ENCODE measurements around the gene PLEKHG2. TPM values are rescaled to one million over a fixed set of nuclear protein-coding genes. Genes with fewer than 3 reads are reported as not detected.

The PLEKHG2 gene, protein sequence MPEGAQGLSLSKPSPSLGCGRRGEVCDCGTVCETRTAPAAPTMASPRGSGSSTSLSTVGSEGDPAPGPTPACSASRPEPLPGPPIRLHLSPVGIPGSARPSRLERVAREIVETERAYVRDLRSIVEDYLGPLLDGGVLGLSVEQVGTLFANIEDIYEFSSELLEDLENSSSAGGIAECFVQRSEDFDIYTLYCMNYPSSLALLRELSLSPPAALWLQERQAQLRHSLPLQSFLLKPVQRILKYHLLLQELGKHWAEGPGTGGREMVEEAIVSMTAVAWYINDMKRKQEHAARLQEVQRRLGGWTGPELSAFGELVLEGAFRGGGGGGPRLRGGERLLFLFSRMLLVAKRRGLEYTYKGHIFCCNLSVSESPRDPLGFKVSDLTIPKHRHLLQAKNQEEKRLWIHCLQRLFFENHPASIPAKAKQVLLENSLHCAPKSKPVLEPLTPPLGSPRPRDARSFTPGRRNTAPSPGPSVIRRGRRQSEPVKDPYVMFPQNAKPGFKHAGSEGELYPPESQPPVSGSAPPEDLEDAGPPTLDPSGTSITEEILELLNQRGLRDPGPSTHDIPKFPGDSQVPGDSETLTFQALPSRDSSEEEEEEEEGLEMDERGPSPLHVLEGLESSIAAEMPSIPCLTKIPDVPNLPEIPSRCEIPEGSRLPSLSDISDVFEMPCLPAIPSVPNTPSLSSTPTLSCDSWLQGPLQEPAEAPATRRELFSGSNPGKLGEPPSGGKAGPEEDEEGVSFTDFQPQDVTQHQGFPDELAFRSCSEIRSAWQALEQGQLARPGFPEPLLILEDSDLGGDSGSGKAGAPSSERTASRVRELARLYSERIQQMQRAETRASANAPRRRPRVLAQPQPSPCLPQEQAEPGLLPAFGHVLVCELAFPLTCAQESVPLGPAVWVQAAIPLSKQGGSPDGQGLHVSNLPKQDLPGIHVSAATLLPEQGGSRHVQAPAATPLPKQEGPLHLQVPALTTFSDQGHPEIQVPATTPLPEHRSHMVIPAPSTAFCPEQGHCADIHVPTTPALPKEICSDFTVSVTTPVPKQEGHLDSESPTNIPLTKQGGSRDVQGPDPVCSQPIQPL (N-terminal part only)
- 7.8 and 24.2 TPM in 2 replicates for total RNA-seq

DNA sequence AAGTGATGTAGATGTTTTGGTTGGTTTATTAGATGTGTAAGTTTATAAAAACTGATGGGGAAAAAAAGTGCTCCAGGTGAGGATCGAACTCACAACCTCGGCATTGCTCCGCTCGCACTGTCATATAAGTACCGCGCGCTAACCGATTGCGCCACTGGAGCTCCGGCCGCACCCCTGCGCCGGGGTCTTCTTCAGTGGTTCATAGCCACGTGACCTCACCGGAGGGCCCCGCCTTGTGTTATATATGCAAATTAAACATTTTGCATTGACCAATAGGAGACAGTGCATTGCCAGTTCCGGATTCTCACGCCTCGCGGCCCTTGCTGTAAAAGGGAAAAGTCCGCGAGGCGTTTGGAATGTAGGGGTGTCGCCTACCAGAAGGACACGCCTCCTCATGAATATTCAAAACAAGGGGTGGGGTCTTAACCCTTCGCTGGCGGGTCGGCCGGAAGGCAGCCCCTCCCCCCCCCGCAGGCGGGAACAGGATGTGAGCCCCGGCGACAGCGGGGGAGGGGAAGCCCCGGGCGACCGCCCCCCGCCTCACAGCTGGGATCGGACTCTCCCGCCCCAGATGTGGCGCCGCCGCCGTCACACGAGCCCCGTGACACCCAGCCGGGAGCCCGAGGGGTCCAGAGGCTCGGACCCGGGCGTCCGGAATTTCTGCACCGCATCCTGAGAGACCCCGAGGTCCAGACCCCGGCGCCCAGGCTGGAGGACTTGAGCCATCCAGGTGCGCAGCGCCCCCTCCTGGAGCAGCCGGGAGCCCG, at the start of gene PLEKHG2:
TSS of gene PLEKHG2 (plus strand) at position 570 of the 767 bp plus-strand sequence. CDS start 1,418 bp downstream, outside the sequence.

DNA sequence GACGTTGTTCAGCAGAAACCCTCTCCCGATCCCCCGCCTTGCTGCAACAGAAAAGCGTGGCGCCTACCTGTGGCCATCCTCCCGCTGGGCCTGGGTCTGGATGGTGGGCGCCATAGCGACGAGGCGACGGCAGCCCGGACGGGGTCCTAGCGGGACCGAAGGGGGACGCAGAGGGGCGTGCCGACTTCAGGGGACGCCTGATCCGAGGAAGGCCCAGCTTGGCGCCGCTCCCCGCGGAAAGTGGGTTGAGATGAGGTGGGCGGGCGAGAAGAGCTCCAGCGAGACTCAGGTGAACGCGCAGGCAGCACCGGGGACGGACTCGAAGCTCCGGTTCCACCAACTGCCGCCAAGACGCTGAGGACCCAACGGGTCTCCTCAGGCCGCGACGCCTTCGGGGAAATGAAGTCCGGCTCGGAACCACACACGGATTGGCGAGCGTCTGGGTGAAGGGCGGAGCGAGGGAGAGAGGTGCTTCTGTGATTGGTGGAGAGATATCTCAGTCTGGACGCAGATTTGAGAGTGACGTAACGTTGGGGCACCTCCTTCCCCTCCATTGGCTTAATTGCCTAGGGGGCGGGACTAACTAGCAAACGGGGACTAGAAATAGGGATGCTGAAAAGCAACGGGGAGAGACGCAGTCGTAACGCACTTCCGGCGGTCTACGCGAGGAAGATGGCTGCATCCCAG, 21.6 kb upstream of the PLEKHG2 start, which contains the start of the genes MED29 and PAF1:
TSS of gene MED29 (plus strand) at position 628 of the 687 bp plus-strand sequence. CDS start at position 673, 45 bp downstream.
TSS of gene PAF1 (minus strand) at position 356 of the 687 bp plus-strand sequence. CDS start at position 114, 242 bp downstream.

DNA sequence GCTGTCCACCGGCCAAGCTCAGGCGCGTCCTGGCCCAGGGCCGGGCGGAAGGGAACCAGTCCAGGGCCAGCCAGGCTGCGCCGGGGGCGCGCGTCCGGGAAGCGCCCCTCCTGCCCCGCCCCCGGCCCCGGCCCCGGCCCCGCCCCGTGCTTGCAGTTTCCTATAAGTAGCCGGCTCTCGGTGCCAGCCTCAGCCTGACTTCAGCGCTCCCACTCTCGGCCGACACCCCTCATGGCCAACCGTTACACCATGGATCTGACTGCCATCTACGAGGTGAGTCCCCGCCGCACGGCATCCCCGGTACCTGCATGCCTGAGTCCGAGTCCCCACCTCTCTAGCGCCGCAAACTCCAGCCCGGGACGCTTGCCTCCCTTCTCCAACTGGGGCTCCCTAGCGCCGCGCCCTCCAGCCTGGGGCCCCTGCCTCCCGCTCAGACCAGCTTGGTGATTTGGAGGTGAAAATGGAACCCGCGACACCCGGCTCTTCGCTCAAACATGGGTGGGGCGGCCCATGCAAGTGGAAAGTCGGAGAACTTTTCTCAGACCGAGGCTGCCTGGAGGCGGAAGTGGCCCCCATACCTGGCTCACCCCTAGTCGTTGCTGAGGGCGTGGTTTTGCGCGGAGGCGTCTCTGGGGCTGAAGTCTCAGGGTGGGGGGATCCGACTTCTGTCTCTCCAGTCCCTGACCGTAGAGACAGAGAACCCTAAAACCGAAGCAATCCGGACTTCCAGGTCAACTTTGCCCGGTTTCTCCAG, 5.6 kb upstream of the PLEKHG2 start, which contains the start of gene ZFP36:
TSS of gene ZFP36 (plus strand) at position 192 of the 754 bp plus-strand sequence. CDS start at position 250, 58 bp downstream.

DNA sequence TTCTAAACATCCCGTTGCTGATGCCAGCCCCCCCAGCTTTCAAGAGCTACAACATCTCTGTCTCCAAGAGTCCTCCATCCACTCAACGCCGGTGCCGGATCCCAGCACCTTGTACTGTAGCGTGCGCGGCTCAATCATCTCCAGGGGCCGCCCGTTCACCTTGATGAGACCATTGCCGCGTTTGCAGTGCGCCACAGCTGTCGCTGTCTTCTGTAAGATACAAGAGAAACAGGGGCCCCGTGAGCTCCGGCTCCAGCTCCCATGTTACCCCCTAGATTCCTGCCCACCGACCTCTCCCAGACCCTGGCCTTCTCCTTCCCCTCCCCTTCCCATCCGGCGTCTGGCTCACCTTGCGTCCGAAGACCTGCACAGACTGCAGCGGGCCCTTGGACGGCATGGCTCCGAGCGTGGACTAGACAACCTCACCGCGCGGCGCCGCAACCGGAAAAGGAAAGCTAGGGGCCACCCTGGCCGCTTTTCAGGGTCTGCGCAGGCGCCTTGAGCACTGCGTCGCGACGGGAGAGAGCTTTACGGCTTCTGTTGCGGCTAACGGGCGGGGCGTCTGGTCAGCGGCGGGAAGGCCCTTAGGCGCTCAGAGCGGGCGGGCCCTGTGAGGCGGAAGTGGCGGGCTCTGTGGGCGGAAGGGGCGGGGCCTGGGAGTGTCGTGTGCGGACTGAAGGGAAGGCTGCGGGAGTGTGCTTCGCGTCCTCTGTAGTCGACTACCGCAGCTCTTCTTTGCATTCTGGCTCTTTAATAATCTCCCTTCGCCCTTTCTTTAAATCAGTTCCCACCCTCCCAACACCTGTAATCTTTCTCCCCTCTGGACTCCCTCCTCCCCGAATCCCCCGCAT, 23.3 kb downstream of the PLEKHG2 start, which contains the start of gene RPS16:
TSS of gene RPS16 (minus strand) at position 451 of the 851 bp plus-strand sequence. CDS start at position 397, 54 bp downstream.

DNA sequence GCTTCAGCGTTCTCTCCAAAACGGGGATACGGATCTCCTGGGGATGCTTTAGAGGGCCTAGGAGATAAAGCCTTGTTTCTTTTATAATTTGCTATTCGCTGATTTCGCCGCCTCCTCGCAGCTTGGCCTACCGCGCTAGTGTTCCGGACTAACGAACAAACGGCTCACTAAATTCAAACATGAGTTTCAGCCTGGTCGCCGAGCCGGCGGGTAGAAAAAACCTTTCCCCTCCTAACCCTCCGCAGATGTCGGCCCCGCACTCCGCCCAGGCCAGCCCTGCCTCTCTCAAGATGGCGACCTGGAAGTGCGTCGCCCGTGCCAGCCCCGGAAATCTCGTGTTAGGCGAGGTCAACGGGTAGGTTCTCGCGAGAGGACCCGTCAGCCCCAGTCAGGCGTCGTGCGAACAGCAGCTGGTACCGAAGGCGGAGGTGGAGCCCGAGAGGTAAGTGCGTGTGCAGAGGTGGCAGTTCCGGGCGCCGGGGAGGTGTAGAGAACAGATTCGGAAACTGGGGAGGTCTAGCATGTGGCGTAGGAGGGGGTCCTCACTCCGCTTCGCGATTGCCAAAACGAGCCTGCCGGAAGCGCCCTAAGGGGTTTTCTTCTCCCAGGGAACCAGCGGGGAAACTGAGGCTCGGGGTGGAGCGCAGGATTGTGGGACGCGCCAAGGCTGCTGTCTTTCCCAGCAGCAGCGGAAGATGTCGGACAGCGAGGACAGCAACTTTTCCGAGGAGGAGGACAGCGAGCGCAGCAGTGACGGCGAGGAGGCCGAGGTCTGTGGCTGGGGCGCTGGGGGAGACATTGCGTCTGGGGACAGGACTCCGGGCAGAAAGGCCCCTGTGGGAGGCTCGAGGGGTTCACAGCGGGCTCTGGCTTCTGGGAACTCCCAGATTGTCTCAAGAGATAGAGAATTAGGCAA, 33.0 kb downstream of the PLEKHG2 start, which contains the start of gene SUPT5H:
TSS of gene SUPT5H (plus strand) at position 387 of the 916 bp plus-strand sequence. CDS start at position 696, 309 bp downstream.

Other genes starting within 250 kb of the PLEKHG2 start
- gene NCCRP1, start 215.7 kb upstream of the PLEKHG2 start, total RNA-seq: not detected in 2 replicates
- not detected in 2 replicates for gene SYCN, start 208.4 kb upstream of the PLEKHG2 start, total RNA-seq
- gene IFNL3, start 167.7 kb upstream of the PLEKHG2 start, total RNA-seq: not detected in 2 replicates
- not detected in 2 replicates for gene IFNL4, start 163.8 kb upstream of the PLEKHG2 start, total RNA-seq
- gene IFNL2, start 144.3 kb upstream of the PLEKHG2 start, total RNA-seq: not detected in 2 replicates
- gene IFNL1, start 116.3 kb upstream of the PLEKHG2 start, total RNA-seq: not detected in 2 replicates
- 0.32 and 0.88 TPM in 2 replicates for gene LRFN1, start 91.8 kb upstream of the PLEKHG2 start, total RNA-seq
- gene GMFG, start 76.6 kb upstream of the PLEKHG2 start, total RNA-seq: 104 and 212 TPM in 2 replicates
- 23.3 and 39.3 TPM in 2 replicates for gene SAMD4B, start 70.2 kb upstream of the PLEKHG2 start, total RNA-seq
- gene PAF1, start 21.6 kb upstream of the PLEKHG2 start, total RNA-seq: 31.6 and 34.5 TPM in 2 replicates
- gene MED29, start 21.3 kb upstream of the PLEKHG2 start, total RNA-seq: 8.7 and 11.2 TPM in 2 replicates
- gene ZFP36, start 5.8 kb upstream of the PLEKHG2 start, total RNA-seq: 0.49 and 1.9 TPM in 2 replicates
- 29.8 and 80.1 TPM in 2 replicates for gene RPS16, start 23.3 kb downstream of the PLEKHG2 start, total RNA-seq
- 39.0 and 72.6 TPM in 2 replicates for gene SUPT5H, start 32.9 kb downstream of the PLEKHG2 start, total RNA-seq
- 49.1 and 62.5 TPM in 2 replicates for gene TIMM50, start 68.2 kb downstream of the PLEKHG2 start, total RNA-seq
- 0.19 and 0.32 TPM in 2 replicates for gene DLL3, start 86.3 kb downstream of the PLEKHG2 start, total RNA-seq
- gene SELENOV, start 102.5 kb downstream of the PLEKHG2 start, total RNA-seq: not detected in 2 replicates
- gene EID2B, start 120.2 kb downstream of the PLEKHG2 start, total RNA-seq: 2.5 and 3.4 TPM in 2 replicates
- gene EID2, start 127.5 kb downstream of the PLEKHG2 start, total RNA-seq: 12.5 and 12.9 TPM in 2 replicates
- gene LGALS13, start 189.9 kb downstream of the PLEKHG2 start, total RNA-seq: not detected in 2 replicates
- not detected in 2 replicates for gene LGALS16, start 243.2 kb downstream of the PLEKHG2 start, total RNA-seq

Data from bladder microvascular endothelial cell (primary cell).